K562 (cell line): Measurements from ENCODE around the gene ST6GAL1. TPM values are rescaled to one million over a fixed set of nuclear protein-coding genes. Genes with fewer than 3 reads are reported as not detected.

ENCODE experiments used
- ATAC-seq: fragments of 200-7000 bp; cut with Tn5 transposase; 3 replicates; pipeline ENCODE4 v1.9.1; 2020; ENCODE audit warnings: moderate library complexity
- BruUV-seq: library from RNA; stranded (reverse); fragments of 400-500 nt; replicated peaks from 2 replicates; lab custom pipeline; 2021; lab: Mats Ljungman, UMichigan
- CTCF ChIA-PET: fragments of 300-600 bp; formaldehyde crosslinking; extraction: SDS; loops from one replicate; lab custom pipeline; 2021; ENCODE audit warnings: low intra/inter-chr PET ratio; lab: Yijun Ruan, JAX
- POLR2A ChIA-PET: fragments of 300-600, 350-650 bp; sonication (Branson Sonifier 250); formaldehyde crosslinking; extraction: SDS; loops from one replicate; lab custom pipeline; 2021; ENCODE audit warnings: antibody characterized with exemption, inconsistent platforms; lab: Yijun Ruan, JAX
- DNase-seq, 4 experiments: peaks; one replicate each; pipeline versions ENCODE4 v3.0.0 to v3.0.0-alpha.2; 2011 to 2018; ENCODE audit warnings: low spot score in 3 of 4, mixed read lengths in 3 of 4; ENCODE audit errors: extremely low read depth in 1 of 4
- FAIRE-seq: peaks from 2 replicates; lab custom pipeline; 2011; peaks lifted over from hg19 to GRCh38; lab: Jason Lieb, UNC
- H2AFZ ChIP-seq: 2 replicates; pipeline ENCODE4 v1.6.0; 2011; ENCODE audit warnings: low read depth, low read length, control low read depth, inconsistent platforms
- H3K27ac ChIP-seq: fragments of 200-600 bp; 3 replicates; pipeline ENCODE4 v1.8.0; 2011; ENCODE audit warnings: low read depth, mild to moderate bottlenecking, control low read depth, inconsistent platforms, low read length, moderate library complexity, mixed read lengths; ENCODE audit errors: extremely low read depth
- H3K27me3 ChIP-seq, 2 experiments: fragments of 300-600 bp in 1 of 2; 2 replicates in 1 of 2; 3 replicates in 1 of 2; pipeline versions ENCODE4 v1.6.0 to v1.8.0; 2011; ENCODE audit warnings: inconsistent platforms in 2 of 2, low read length in 2 of 2, mild to moderate bottlenecking in 1 of 2, mixed read lengths in 1 of 2, moderate library complexity in 1 of 2; ENCODE audit not compliant: control insufficient read depth in 2 of 2, insufficient read depth in 2 of 2
- H3K36me3 ChIP-seq: fragments of 300-600 bp; 3 replicates; pipeline ENCODE4 v1.8.0; 2011; ENCODE audit warnings: mild to moderate bottlenecking, low read length, inconsistent platforms; ENCODE audit not compliant: control insufficient read depth, insufficient read depth
- H3K4me1 ChIP-seq, 2 experiments: fragments of 200-600 bp in 1 of 2; replicated peaks in 1 of 2; 2 replicates in 1 of 2; 3 replicates in 1 of 2; pipeline versions ENCODE4 v1.5.1 to v1.8.0; 2011; ENCODE audit warnings: inconsistent platforms in 2 of 2, low read length in 2 of 2, mild to moderate bottlenecking in 1 of 2, mixed read lengths in 1 of 2, moderate library complexity in 1 of 2; ENCODE audit not compliant: control insufficient read depth in 2 of 2, insufficient read depth in 2 of 2
- H3K4me2 ChIP-seq: 2 replicates; pipeline ENCODE4 v1.6.1; 2011; ENCODE audit warnings: low read length, control low read depth, inconsistent platforms, mixed read lengths; ENCODE audit not compliant: insufficient read depth
- H3K4me3 ChIP-seq: fragments of 200-600 bp; sonication (generic), shearing (Covaris generic); 2 replicates; pipeline ENCODE4 v1.5.1; 2016; ENCODE audit warnings: control low read depth, inconsistent platforms
- H3K79me2 ChIP-seq: fragments of 200-600 bp; 3 replicates; pipeline ENCODE4 v1.8.0; 2011; ENCODE audit warnings: low read length, inconsistent platforms; ENCODE audit not compliant: control insufficient read depth, insufficient read depth
- H3K9ac ChIP-seq, 2 experiments: 2 replicates each; pipeline versions ENCODE4 v1.6.0 to v1.6.1; 2011; ENCODE audit warnings: low read depth in 2 of 2, low read length in 2 of 2, control low read depth in 1 of 2, inconsistent platforms in 1 of 2, mild to moderate bottlenecking in 1 of 2, mixed read lengths in 1 of 2; ENCODE audit not compliant: insufficient read depth in 1 of 2
- H3K9me1 ChIP-seq: one replicate; pipeline ENCODE4 v1.6.0; 2011; ENCODE audit warnings: inconsistent platforms, mild to moderate bottlenecking, low read length, moderate library complexity; ENCODE audit not compliant: control insufficient read depth, insufficient read depth
- H3K9me3 ChIP-seq: replicated peaks from 2 replicates; pipeline ENCODE4 v1.5.1; 2011; ENCODE audit warnings: low read depth, low read length, inconsistent platforms; ENCODE audit not compliant: control insufficient read depth, insufficient read depth
- H4K20me1 ChIP-seq: replicated peaks from 2 replicates; pipeline ENCODE4 v1.6.1; 2011; ENCODE audit warnings: low read length, inconsistent platforms, mixed read lengths; ENCODE audit not compliant: control insufficient read depth, insufficient read depth
- CUX1 ChIP-seq: fragments of 200-800 bp; sonication (Bioruptor generic); IDR thresholded peaks from 2 replicates; pipeline ENCODE4 v1.6.1; 2016; ENCODE audit warnings: missing genetic modification characterization, missing compliant biosample characterization
- EP300 ChIP-seq: IDR thresholded peaks from 2 replicates; pipeline ENCODE4 v1.6.1; 2012; ENCODE audit warnings: low read length, improper control_type of control experiment
- KAT8 ChIP-seq: fragments of 450-650 bp; IDR thresholded peaks from 2 replicates; pipeline ENCODE4 v1.6.1; 2016; ENCODE audit warnings: low read depth, mild to moderate bottlenecking
- NFATC3 ChIP-seq: fragments of 450-650 bp; IDR thresholded peaks from 2 replicates; pipeline ENCODE4 v1.6.1; 2017; ENCODE audit warnings: mild to moderate bottlenecking
- POLR2AphosphoS5 ChIP-seq: IDR thresholded peaks from 2 replicates; pipeline ENCODE4 v1.6.1; 2011; ENCODE audit warnings: mild to moderate bottlenecking, low read depth, low read length, moderate library complexity; ENCODE audit not compliant: control insufficient read depth, insufficient read depth
- RAD51 ChIP-seq: fragments of 450-650 bp; IDR thresholded peaks from 2 replicates; pipeline ENCODE4 v1.7.1; 2016; ENCODE audit warnings: low read depth, mild to moderate bottlenecking, borderline replicate concordance
- SMARCE1 ChIP-seq: fragments of 450-650 bp; IDR thresholded peaks from 2 replicates; pipeline ENCODE4 v1.7.1; 2016; ENCODE audit warnings: mild to moderate bottlenecking
- SPI1 ChIP-seq: IDR thresholded peaks from 2 replicates; pipeline ENCODE4 v1.6.1; 2011; ENCODE audit warnings: low read depth, low read length, control low read depth, borderline replicate concordance
- TOE1 ChIP-seq, 2 experiments: fragments of 450-650 bp in 1 of 2; sonication (generic) in 1 of 2; formaldehyde crosslinking in 1 of 2; IDR thresholded peaks; 2 replicates each; pipeline versions ENCODE4 v1.7.1 to v1.8.0; 2016 to 2022; ENCODE audit warnings: borderline replicate concordance in 2 of 2, mild to moderate bottlenecking in 2 of 2, antibody characterized with exemption in 1 of 2, inconsistent platforms in 1 of 2, low read depth in 1 of 2, missing genetic modification reagents in 1 of 2, moderate library complexity in 1 of 2
- TSC22D4 ChIP-seq: fragments of 450-650 bp; IDR thresholded peaks from 2 replicates; pipeline ENCODE4 v1.6.1; 2016; ENCODE audit warnings: missing genetic modification characterization, missing biosample characterization, control low read depth
- ZBTB26 ChIP-seq: fragments of 450-650 bp; formaldehyde crosslinking; IDR thresholded peaks from 2 replicates; pipeline ENCODE4 v1.4.0; 2022; ENCODE audit warnings: missing genetic modification characterization
- ZBTB7A ChIP-seq: IDR thresholded peaks from 2 replicates; pipeline ENCODE4 v1.6.1; 2011; ENCODE audit warnings: low read depth, mild to moderate bottlenecking, low read length, moderate library complexity, borderline replicate concordance; ENCODE audit not compliant: control insufficient read depth
- ZNF232 ChIP-seq: sonication (generic); formaldehyde crosslinking; IDR thresholded peaks from 2 replicates; pipeline ENCODE4 v1.8.0; 2022; ENCODE audit warnings: mild to moderate bottlenecking, missing genetic modification reagents
- ZNF445 ChIP-seq: fragments of 250-450 bp; sonication (Bioruptor Pico); IDR thresholded peaks from 2 replicates; pipeline ENCODE4 v1.4.0; 2020; ENCODE audit warnings: low read depth, mild to moderate bottlenecking, moderate library complexity
- ZNF57 ChIP-seq: fragments of 450-650 bp; formaldehyde crosslinking; IDR thresholded peaks from 2 replicates; pipeline ENCODE4 v1.4.0; 2020; ENCODE audit warnings: mild to moderate bottlenecking, moderate library complexity
- ZNF696 ChIP-seq: fragments of 250-450 bp; sonication (Bioruptor Pico); conservative IDR thresholded peaks from 2 replicates; pipeline ENCODE4 v1.4.0; 2020; ENCODE audit warnings: mild to moderate bottlenecking, moderate library complexity
- WGBS: fragments of 100-300 bp; shearing (Covaris generic); methylation state at CpG from one replicate; pipeline ENCODE4 v1.1.6; 2016; ENCODE audit warnings: low coverage, mixed read lengths; ENCODE audit not compliant: insufficient coverage; ENCODE audit errors: missing lambda C conversion rate; 5-methylcytosine and 5-hydroxymethylcytosine counted together
- in situ Hi-C: fragments of 300-500 bp; cut with MboI; formaldehyde crosslinking; loops from 4 replicates; pipeline ENCODE4 v1.15.0; 2018; ENCODE audit warnings: inconsistent platforms, mixed read lengths
- intact Hi-C: fragments of 100-400 bp; cut with micrococcal nuclease; formaldehyde crosslinking; loops from 2 replicates; pipeline ENCODE4 v1.14.2; 2022
- polyA plus RNA-seq, 8 experiments: library from polyadenylated mRNA; depleted of rRNA in 4 of 8; stranded (reverse) in 5 of 8; unstranded in 3 of 8; fragments of >200 nt; fragmentation: Nextera tagmentation in 2 of 8; fragmentation: Illumina TruSeq in 1 of 8; extraction: Ambion mirVana in 2 of 8; extraction: Trizol in 1 of 8; gene quantifications; 2 replicates each; pipeline versions ENCODE4 v1.2.1 to v1.2.3, GENCODE V29; 2011 to 2014; ENCODE audit warnings: inconsistent platforms in 1 of 8, missing spikeins in 1 of 8
- total RNA-seq, 7 experiments: library from RNA; depleted of rRNA in 6 of 7; stranded (reverse); fragments of >200 nt in 6 of 7; fragmentation: Illumina TruSeq in 2 of 7; extraction: Trizol in 2 of 7; gene quantifications; 2 replicates each; pipeline versions ENCODE4 v1.2.1 to v1.2.3, GENCODE V29; 2011 to 2021; ENCODE audit warnings: low replicate concordance in 1 of 7

Gene ST6GAL1
- total and polyA plus RNA-seq, 9 of the 15 experiments (the other 6 are each of a cell fraction or from before 2014, with no cell fraction given): 31.9 to 145 (median 71.0) TPM

GRCh38 chr3:187082758-187083375 is 152.5 kb downstream of the ST6GAL1 start:
- no peak overlapping the region for H3K4me3 ChIP-seq
- no peak for ATAC-seq
- TF ChIP-seq TOE1 (IDR thresholded peaks at IDR 0.05; ENCODE audit: borderline replicate concordance): no peak
- TF ChIP-seq TOE1 (CRISPR knock-in tag; IDR thresholded peaks at IDR 0.05; ENCODE audit: borderline replicate concordance, low read depth): no peak
- TF ChIP-seq POLR2AphosphoS5: no peak
- no peak for TF ChIP-seq ZBTB26 (CRISPR knock-in tag)
- no peak for TF ChIP-seq KAT8
- no peak for TF ChIP-seq RAD51
- no peak for TF ChIP-seq SMARCE1
- no peak for TF ChIP-seq ZBTB7A
- TF ChIP-seq EP300: no peak
- no peak for TF ChIP-seq ZNF232 (CRISPR knock-in tag)
- no peak for TF ChIP-seq TSC22D4 (tag)
- no peak for TF ChIP-seq NFATC3
- TF ChIP-seq ZNF445 (CRISPR knock-in tag): no peak
- no peak for TF ChIP-seq ZNF696
- TF ChIP-seq CUX1 (CRISPR knock-in tag): no peak
- no peak for TF ChIP-seq ZNF57 (CRISPR knock-in tag)
- no peak for TF ChIP-seq SPI1
- H3K36me3 ChIP-seq: peaks cover 4% of the 10 kb centered on the region; the same call in 1 of the 3 replicates
- no peak for FAIRE-seq
- intact Hi-C loops: loop anchor here (1.0 kb wide), 1 partner anchor 18 kb away; no protein-coding TSS in a partner anchor
- no peak for DNase-seq
- POLR2A ChIA-PET: interaction anchor here (1.1 kb wide), 1 partner anchor 101 kb away, joined by 3 read pairs; no protein-coding TSS in a partner anchor
- CTCF ChIA-PET: no interaction called here
- H3K27ac ChIP-seq: no peak overlapping the region
- no peak overlapping the region for H3K4me2 ChIP-seq
- no peaks in the 10 kb centered on the region for H3K9me3 ChIP-seq
- BruUV-seq: no TSS peak
- 89% methylated on average over 6 of the region's 6 CpGs for WGBS
- no peak overlapping the region for H2AFZ ChIP-seq
- H3K9me1 ChIP-seq: no peaks in the 10 kb centered on the region
- H3K9ac ChIP-seq: no peak overlapping the region
- no peaks in the 10 kb centered on the region for H4K20me1 ChIP-seq
- in situ Hi-C loops: no loop called here
- H3K79me2 ChIP-seq: no peaks in the 10 kb centered on the region
- H3K4me1 ChIP-seq: no peaks in the 10 kb centered on the region
- no peaks in the 10 kb centered on the region for H3K27me3 ChIP-seq
